Activated T-helper 1 cell treated with anti-CD3 and anti-CD28 coated beads, Interleukin-12 subunit alpha, Interleukin-12 subunit beta, Interleukin-2, Interleukin-4 antibody, amounts not matched to agents 30 ng/mL and 10 ng/mL and 1 ng/mL, durations not matched to agents 14 hours and 24 hours and 36 hours (primary cell): ENCODE data around the gene SAMHD1. TPM values are rescaled to one million over a fixed set of nuclear protein-coding genes. Genes with fewer than 3 reads are reported as not detected.
A peak's percentile ranks its signal among the peaks of the same experiment; 100 is the strongest.
"Not testable (repeated sequence)": the region's sequence is repeated elsewhere in the genome, so short reads cannot be mapped to it uniquely, and the experiment has no call there.

Experiments used
- DNase-seq: peaks from one replicate; pipeline ENCODE4 v3.0.0; 2021; ENCODE audit warnings: low spot score
- H3K27ac Mint-ChIP-seq: one replicate; pipeline ENCODE4 v1.8.0; 2021; ENCODE audit warnings: mild to moderate bottlenecking, mixed read lengths
- H3K27me3 Mint-ChIP-seq: one replicate; pipeline ENCODE4 v1.8.0; 2022; ENCODE audit warnings: mild to moderate bottlenecking, moderate library complexity, mixed read lengths; ENCODE audit not compliant: insufficient read depth
- H3K36me3 Mint-ChIP-seq: one replicate; pipeline ENCODE4 v1.8.0; 2021; ENCODE audit warnings: low read depth, mixed read lengths
- H3K4me1 Mint-ChIP-seq: one replicate; pipeline ENCODE4 v1.8.0; 2021; ENCODE audit warnings: low read depth, mixed read lengths
- H3K4me3 Mint-ChIP-seq: one replicate; pipeline ENCODE4 v1.8.0; 2021; ENCODE audit warnings: mild to moderate bottlenecking, moderate library complexity, mixed read lengths
- H3K9me3 Mint-ChIP-seq: one replicate; pipeline ENCODE4 v1.8.0; 2021; ENCODE audit warnings: mixed read lengths
- intact Hi-C: fragments of 100-400 bp; cut with micrococcal nuclease; formaldehyde crosslinking; loops from one replicate; pipeline ENCODE4 v1.15.1; 2024
- total RNA-seq: library from RNA; stranded (reverse); gene quantifications from 2 replicates; pipeline ENCODE4 v1.2.3, GENCODE V29; 2022

SAMHD1 gene
- total RNA-seq, 1 donor from 2014 or later, result 55.0 TPM

GRCh38 chr20:36969478-36970186 is 18.1 kb upstream of the SAMHD1 start:
- no peaks in the 10 kb centered on the region for H3K9me3 Mint-ChIP-seq
- peak overlapping the region; percentile 53 for H3K4me3 Mint-ChIP-seq
- H3K27ac Mint-ChIP-seq, result peak overlapping the region; percentile 77
- no peaks in the 10 kb centered on the region for H3K27me3 Mint-ChIP-seq
- H3K36me3 Mint-ChIP-seq, result peaks cover 4% of the 10 kb centered on the region
- intact Hi-C loops, result loop anchor here (2.0 kb wide), 1 partner anchor 15 kb away; no protein-coding TSS in a partner anchor
- H3K4me1 Mint-ChIP-seq, result peaks cover 27% of the 10 kb centered on the region
- DNase-seq, result peak; percentile 16

- H3K4me1 Mint-ChIP-seq, result peaks cover 27% of the 10 kb centered on the region
- intact Hi-C loops, result loop anchor here (2.0 kb wide), 1 partner anchor 14 kb away; no protein-coding TSS in a partner anchor
Measured at GRCh38 chr20:36969051-36969450, 17.5 kb upstream of the SAMHD1 start.

GRCh38 chr20:36967636-36968035 is 16.1 kb upstream of the SAMHD1 start:
- Mint-ChIP-seq H3K4me3 (no peak overlapping the region), H3K27me3 (no peaks in the 10 kb centered on the region), H3K9me3 (peaks cover 4% of the 10 kb centered on the region), H3K4me1 (peaks cover 27% of the 10 kb centered on the region), H3K27ac (no peak overlapping the region), H3K36me3 (peaks cover 7% of the 10 kb centered on the region)
- intact Hi-C loops, result loop anchor here (2.0 kb wide), 1 partner anchor 13 kb away; no protein-coding TSS in a partner anchor
- DNase-seq, result no peak

More at GRCh38 chr20:36969051-36969450, 17.5 kb upstream of the SAMHD1 start:
- H3K27me3 Mint-ChIP-seq, result no peaks in the 10 kb centered on the region
- no peaks in the 10 kb centered on the region for H3K9me3 Mint-ChIP-seq
- peaks cover 4% of the 10 kb centered on the region for H3K36me3 Mint-ChIP-seq
- peak overlapping the region; percentile 53 for H3K4me3 Mint-ChIP-seq
- DNase-seq, result no peak
- peak overlapping the region; percentile 77 for H3K27ac Mint-ChIP-seq

GRCh38 chr20:36966965-36967364 is 15.5 kb upstream of the SAMHD1 start:
- intact Hi-C loops, H3K27ac Mint-ChIP-seq, H3K27me3 Mint-ChIP-seq, H3K9me3 Mint-ChIP-seq, DNase-seq, H3K4me3 Mint-ChIP-seq: not testable (repeated sequence)
- Mint-ChIP-seq H3K36me3 (peaks cover 10% of the 10 kb centered on the region), H3K4me1 (peaks cover 27% of the 10 kb centered on the region)

GRCh38 chr20:36962354-36962941 is 10.9 kb upstream of the SAMHD1 start:
- H3K27ac Mint-ChIP-seq, H3K27me3 Mint-ChIP-seq, H3K9me3 Mint-ChIP-seq, H3K36me3 Mint-ChIP-seq, DNase-seq, intact Hi-C loops, H3K4me3 Mint-ChIP-seq: not testable (repeated sequence)
- peaks cover 11% of the 10 kb centered on the region for H3K4me1 Mint-ChIP-seq

- intact Hi-C loops, result loop anchor here (10.0 kb wide), 1 partner anchor 314 kb away; the partner anchor contains the start of gene SLA2
- H3K27me3 Mint-ChIP-seq, result no peaks in the 10 kb centered on the region
- H3K27ac Mint-ChIP-seq, result no peak overlapping the region
- H3K9me3 Mint-ChIP-seq, result peaks cover 10% of the 10 kb centered on the region
- no peak overlapping the region for H3K4me3 Mint-ChIP-seq
- peaks cover 20% of the 10 kb centered on the region for H3K4me1 Mint-ChIP-seq
- no peak for DNase-seq
- H3K36me3 Mint-ChIP-seq, result peaks cover 7% of the 10 kb centered on the region
Measured at GRCh38 chr20:36959242-36959641, 7.7 kb upstream of the SAMHD1 start.

GRCh38 chr20:36957875-36958667 is 6.6 kb upstream of the SAMHD1 start:
- DNase-seq, result no peak
- peaks cover 20% of the 10 kb centered on the region for H3K4me1 Mint-ChIP-seq
- intact Hi-C loops, result loop anchor here (10.0 kb wide), 1 partner anchor 313 kb away; the partner anchor contains the start of gene SLA2
- H3K27ac Mint-ChIP-seq, result no peak overlapping the region
- no peak overlapping the region for H3K4me3 Mint-ChIP-seq
- no peaks in the 10 kb centered on the region for H3K27me3 Mint-ChIP-seq
- H3K36me3 Mint-ChIP-seq, result peaks cover 7% of the 10 kb centered on the region
- H3K9me3 Mint-ChIP-seq, result peaks cover 10% of the 10 kb centered on the region

- Mint-ChIP-seq H3K9me3 (no peaks in the 10 kb centered on the region), H3K4me1 (peaks cover 28% of the 10 kb centered on the region), H3K4me3 (no peak overlapping the region), H3K27me3 (no peaks in the 10 kb centered on the region), H3K27ac (no peak overlapping the region), H3K36me3 (no peaks in the 10 kb centered on the region)
- no peak for DNase-seq
- intact Hi-C loops, result loop anchor here (10.0 kb wide), 1 partner anchor 312 kb away; the partner anchor contains the start of gene SLA2
Measured at GRCh38 chr20:36956674-36957073, 5.2 kb upstream of the SAMHD1 start.

GRCh38 chr20:36956016-36956415 is 4.5 kb upstream of the SAMHD1 start:
- intact Hi-C loops, result loop anchor here (10.0 kb wide), 1 partner anchor 311 kb away; the partner anchor contains the start of gene SLA2
- Mint-ChIP-seq H3K27ac (no peak overlapping the region), H3K4me3 (no peak overlapping the region), H3K9me3 (no peaks in the 10 kb centered on the region), H3K27me3 (no peaks in the 10 kb centered on the region), H3K4me1 (peaks cover 31% of the 10 kb centered on the region), H3K36me3 (no peaks in the 10 kb centered on the region)
- DNase-seq, result no peak

- Mint-ChIP-seq H3K9me3 (no peaks in the 10 kb centered on the region), H3K27me3 (no peaks in the 10 kb centered on the region), H3K27ac (peak overlapping the region; percentile 91), H3K4me1 (peaks cover 39% of the 10 kb centered on the region), H3K36me3 (peaks cover 4% of the 10 kb centered on the region), H3K4me3 (peak overlapping the region; percentile 92)
- no peak for DNase-seq
- intact Hi-C loops, result loop anchor here (1.0 to 10.0 kb wide), 6 partner anchors 23 to 307 kb away; partner anchors contain the start of genes MROH8, RBL1, RPN2 and SLA2
Measured at GRCh38 chr20:36951979-36952738, 651 bp upstream of the SAMHD1 start.

- Mint-ChIP-seq H3K4me3 (peak overlapping the region; percentile 92), H3K9me3 (no peaks in the 10 kb centered on the region), H3K4me1 (peaks cover 49% of the 10 kb centered on the region), H3K36me3 (peaks cover 12% of the 10 kb centered on the region), H3K27me3 (no peaks in the 10 kb centered on the region), H3K27ac (peak overlapping the region; percentile 91)
- peak; percentile 38 for DNase-seq
- intact Hi-C loops, result loop anchor here (1.0 to 10.0 kb wide), 6 partner anchors 24 to 306 kb away; partner anchors contain the start of genes MROH8, RBL1, RPN2 and SLA2
Measured at GRCh38 chr20:36950414-36951197, 902 bp downstream of the SAMHD1 start.
